Measurements from ENCODE around the gene CCR1.
"Not testable (repeated sequence)": the region's sequence is repeated elsewhere in the genome, so short reads cannot be mapped to it uniquely, and the experiment has no call there.

Gene CCR1

DNA sequence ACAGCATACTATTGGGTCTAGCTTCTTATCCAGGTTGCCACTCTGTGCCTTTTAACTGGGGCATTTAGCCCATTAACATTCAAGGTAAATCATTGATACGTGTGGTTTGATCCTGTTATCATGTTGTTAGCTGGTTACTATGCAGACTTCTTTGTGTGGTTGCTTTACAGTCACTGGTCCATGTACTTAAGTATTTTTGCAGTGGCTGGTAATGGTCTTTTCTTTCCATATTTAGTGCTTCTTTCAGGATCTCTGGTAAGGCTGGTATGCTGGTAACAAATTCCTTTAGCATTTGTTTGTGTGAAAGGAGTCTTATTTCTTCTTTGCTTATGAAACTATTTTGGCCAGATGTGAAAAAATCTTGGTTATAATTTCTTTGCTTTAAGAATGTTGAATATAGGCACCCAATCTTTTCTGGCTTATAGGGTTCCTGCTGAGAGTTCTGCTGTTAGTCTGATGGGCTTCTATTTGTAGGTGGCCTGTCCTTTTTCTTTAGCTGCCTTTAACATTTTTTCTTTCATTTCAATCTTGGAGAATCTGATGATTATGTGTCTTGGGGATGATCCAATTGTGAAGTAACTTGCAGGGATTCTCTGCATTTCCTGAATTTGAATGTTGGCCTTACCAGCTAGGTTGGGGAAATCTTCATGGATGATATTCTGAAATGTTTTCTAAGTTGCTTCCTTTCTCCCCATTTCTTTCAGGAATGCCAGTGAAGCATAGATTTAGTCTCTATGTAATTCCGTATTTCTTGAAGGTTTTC, 39.3 kb downstream of the CCR1 start:
- DNase-seq (ENCODE audit: low read depth in 2 of 2): no peak

DNA sequence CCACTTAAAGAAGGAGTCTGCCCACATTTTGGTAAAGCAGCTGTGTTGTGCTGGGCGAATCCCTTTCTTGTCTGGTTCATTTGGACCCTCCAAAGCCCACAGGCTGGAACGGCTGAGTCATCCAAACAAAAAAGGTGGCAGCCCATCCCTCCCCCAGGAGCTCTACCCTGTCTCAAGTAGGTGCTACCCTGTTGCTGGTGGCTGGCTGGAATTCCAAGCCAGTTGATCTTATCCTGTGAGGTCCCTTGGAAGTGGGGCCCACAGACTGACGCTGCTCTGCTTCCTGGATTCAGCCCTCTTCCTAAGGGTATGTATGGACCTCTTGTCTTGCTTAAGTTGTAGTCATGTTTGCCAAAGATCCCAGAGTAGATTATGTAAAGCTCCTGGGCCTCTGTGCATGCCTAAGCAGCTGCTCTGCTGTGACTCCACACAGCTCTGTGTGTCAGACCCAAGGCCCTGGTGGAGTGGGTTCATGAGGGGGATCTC, 44.5 kb downstream of the CCR1 start:
- no peak for DNase-seq (ENCODE audit: low read depth in 2 of 2)

DNA sequence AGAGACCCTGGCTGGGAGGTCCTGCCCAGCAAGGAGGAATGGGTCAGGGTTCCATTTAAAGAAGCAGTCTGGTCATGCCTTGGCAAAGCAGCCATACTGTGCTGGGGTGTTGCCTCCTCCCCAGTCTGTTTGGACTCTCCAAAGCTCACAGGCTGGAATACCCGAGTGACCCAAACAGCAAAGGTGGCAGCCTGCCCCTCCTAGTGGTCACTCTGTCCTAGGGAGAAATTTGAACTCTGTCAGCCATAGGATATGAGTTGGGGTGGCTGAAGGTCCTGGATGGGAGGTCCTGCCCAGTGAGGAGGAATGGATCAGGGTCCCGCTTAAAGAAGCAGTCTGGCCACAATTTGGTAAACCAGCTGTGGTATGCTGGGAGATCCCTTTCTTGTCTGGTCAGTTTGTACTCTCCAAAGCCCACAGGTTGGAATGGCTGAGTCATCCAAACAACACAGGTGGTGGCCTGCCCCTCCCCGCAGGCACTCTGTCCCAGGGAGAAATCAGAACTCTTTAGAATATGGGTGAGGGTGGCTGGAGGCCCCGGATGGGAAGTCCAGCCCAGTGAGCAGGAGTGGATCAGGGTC, 45.0 kb downstream of the CCR1 start:
- no peak for DNase-seq (ENCODE audit: low read depth in 2 of 2)

DNA sequence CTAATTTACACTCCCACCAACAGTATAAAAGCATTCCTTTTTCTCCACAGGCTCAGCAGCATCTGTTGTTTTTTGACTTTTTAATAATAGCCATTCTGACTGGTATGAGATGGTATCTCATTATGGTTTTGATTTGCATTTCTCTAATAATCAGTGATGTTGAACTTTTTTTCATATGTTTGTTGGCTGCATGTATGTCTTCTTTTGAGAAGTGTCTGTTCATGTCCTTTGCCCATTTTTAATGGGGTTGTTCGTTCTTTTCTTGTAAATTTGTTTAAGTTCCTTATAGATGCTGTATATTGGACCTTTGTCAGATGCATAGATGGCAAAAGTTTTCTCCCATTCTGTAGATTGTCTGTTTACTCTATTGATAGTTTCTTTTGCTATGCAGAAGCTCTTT, 50.4 kb downstream of the CCR1 start:
- DNase-seq (ENCODE audit: low read depth in 2 of 2): not testable (repeated sequence)

DNA sequence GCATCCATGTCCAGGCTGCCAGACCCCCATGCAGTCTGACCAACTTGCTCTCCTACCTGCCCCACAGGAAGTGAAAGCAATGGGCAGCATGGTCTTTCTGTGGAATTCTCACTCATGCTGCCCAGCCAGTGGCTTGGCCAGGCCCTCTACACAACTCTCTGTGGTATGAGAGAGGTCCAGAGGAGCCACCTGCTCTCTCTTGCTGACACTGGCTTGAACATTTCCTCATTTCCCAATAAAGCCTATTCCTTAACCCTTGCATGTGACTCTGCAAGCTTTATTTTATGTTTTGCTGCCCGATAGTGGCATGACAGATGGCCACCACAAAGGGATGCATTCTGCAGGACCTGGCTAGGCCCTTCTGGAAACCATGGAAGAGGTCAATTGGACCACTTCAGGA, 53.8 kb downstream of the CCR1 start:
- no peak for DNase-seq (ENCODE audit: low read depth in 2 of 2)

Data from stimulated activated CD8-positive, alpha-beta memory T cell treated with anti-CD3 and anti-CD28 coated beads, Interleukin-2, amount 100 ng/mL, for 48 hours (primary cell).